NCI-H510A treated with DMSO at 0.1 percent for 48 hours (cell line): ENCODE measurements around the gene DDIT4.

Source experiments
- DNase-seq: peaks from one replicate; lab custom pipeline; 2025; lab: John Stamatoyannopoulos, UW

DDIT4 gene

DNA sequence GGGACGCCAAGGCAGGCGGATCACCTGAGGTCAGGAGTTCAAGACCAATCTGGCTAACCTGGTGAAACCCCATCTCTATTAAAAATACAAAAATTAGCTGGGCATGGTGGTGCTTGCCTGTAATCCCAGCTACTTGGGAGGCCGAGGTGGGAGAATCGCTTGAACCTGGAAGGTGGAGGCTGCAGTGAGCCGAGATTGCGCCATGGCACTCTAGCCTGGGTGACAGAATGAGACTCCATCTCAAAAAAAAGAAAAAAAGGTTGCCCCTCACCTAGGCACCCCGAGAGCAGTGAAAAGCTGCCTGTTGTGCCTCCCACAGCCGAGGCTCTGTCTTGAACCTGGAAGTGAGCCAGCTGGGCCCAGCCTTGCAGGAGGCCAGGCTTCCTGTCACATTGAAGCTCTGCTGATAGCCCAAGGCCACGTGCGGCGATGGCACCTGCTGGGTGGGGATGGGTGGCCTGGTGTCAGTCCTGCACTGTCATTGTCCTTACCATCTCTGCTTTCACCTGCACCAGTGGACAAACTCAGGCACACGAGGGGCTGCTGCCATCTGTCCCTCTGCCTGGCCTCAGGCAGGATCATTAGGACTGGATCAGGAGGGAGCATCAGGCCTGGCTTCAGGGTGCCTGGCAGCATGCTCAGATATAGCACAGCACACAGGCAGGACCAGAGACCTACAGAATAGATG, 43.2 kb downstream of the DDIT4 start:
- DNase-seq, result no peak

DNA sequence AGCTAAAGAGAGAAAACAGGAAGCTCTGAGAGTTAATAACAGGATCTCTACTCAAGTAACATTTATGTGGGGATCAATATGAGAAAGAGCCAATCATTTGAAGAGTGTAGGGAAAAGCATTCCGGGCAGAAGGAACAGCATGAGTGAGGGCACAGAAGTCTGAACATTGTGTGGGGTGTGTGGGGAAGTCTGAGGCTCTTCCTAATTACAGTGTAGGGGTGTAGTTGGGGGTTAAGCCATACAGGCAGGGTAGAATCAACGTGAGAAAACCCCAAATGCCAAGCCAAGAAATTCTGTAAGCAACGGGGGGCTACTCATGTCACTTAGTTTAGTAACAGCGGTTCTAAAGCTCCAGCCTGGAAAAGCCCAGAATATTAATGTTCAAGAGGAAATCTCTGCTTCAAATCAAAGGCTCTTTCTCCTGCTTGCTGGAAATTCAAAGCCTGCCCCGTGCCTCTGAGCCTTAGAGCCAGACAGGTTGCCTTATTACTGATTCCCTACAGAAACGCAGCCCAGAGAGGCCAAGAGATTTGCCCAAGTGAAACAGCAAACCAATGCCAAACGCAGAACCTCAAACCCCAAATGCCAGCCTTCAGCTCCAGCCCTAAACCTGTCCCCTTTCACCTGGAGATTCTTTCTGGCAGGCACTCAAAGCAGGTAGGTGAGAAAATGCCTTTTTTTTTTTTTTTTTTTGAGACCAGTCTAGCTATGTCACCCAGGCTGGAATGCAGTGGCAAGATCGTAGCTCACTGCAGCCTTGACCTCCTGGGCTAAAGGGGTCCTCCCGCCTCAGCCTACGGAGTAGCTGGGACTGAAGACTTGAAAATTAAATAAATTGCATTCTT, 44.9 kb downstream of the DDIT4 start:
- DNase-seq, result no peak

DNA sequence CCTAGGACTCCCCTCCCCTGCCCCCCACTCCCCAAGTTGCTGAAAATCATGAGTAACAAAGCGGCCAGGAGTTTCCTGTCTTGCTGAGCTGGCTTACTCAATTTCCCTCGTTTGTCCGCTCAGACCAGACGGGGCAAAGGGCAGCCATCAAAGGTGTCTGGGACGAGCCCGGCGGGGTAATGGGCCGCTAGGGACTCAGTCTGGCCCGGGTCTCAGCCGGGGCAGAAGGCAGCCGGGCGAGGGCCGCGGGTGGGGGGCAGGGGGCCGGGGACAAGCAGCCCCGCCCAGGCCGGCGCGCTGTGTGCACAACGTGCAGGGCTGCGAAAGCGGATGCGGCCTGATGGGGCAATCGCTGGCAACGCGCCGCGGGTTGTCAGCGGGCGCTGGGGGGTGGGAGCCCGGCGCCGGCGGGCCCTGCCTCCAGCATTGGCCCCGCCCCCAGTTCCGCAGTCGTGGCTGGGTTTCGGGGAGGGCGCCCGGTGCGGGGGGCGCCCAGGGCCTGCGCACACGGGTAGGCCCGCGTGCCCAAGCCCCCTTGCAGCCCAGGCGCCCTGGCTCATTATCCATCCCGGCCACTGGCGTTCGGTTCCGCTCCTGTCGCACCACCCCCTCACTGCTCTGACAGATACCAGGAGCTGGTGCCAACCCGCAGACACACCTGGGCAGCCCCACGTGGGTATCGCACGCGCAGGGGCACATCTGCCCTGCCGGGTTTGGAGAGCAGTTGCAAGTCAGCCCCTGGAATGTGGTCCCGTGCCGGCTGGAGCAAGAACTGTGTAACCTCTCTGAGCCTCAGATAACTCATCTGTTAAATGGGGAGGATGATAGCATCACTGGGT, 45.9 kb downstream of the DDIT4 start:
- peak; percentile 79 for DNase-seq

DNA sequence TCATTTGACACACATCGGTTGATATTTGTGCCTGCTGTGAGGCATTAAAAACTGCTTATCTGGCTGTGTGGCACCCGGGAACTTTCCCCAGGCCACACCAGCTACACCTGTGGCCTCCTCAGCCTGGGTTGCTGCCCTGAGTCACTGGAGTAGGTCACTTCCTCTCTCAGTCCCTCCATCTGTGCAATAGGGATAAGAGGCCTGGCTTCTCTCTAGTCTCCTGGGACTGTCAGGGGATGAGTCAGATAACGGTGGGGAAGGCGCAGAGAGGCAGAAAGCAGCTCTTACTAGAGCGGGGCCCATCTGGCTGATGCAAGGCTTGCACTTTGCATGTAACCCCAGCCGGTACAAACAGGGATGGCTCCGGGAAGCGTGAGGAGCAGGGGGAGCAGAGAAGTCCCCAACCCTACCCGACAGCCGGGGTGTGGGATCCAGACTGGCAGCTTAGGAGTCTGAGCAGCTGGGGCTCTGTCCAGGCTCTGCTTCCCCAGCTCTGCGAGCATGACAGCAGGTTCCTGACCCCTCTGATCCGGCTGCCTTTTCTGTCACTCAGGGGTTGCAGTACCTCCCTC, 47.0 kb downstream of the DDIT4 start:
- DNase-seq, result peak; percentile 64

DNA sequence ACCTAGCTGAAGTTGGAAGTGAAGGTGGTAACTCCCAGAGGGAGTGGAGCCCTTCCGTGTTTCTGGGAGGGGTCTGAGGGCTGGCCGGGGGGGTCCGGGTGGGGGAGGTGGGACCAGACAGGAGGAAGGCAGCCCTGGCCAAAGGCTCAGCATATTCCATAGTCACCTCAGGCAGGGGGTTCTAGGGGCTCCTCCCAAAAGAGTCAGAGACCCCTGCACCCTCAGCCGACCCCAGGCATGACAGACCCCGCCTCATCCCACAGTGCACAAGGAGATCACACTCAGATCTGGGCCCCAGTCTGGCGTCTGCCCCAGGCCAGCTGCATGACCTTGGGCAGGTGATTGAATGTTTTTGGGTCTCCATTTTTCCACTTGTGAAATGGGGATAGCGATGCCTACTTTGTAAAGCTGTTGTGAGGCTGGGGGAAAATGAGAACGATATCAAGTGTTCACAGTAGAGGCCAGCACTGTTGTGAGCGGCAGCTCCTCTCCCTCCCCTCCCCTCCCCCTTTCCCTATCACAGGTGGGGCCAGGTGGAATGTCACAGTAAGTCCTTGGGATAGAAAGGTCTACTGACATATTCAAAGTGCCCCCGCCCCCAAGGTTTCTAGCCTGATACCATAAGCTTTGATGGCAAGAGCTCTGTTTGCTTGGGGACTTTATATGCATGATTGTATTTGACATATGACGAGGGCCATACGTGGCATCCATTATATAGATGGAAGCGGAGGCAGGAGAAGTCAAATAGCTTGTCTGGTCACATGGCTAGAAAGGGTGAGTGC, 47.7 kb downstream of the DDIT4 start:
- DNase-seq, result peak; percentile 22

DNA sequence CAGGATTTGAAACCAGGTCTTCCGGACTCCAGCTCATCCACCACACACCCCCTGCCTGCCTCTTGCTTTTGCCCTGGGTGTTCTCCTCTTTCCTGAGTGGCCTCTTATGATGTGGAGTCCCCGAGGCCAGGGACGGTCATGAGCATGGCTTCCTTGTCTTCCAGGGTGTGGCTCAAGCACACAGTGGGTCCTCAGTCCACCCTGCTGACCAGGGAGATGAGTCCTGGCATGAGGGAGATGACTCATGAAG, 48.2 kb downstream of the DDIT4 start:
- DNase-seq, result no peak

DNA sequence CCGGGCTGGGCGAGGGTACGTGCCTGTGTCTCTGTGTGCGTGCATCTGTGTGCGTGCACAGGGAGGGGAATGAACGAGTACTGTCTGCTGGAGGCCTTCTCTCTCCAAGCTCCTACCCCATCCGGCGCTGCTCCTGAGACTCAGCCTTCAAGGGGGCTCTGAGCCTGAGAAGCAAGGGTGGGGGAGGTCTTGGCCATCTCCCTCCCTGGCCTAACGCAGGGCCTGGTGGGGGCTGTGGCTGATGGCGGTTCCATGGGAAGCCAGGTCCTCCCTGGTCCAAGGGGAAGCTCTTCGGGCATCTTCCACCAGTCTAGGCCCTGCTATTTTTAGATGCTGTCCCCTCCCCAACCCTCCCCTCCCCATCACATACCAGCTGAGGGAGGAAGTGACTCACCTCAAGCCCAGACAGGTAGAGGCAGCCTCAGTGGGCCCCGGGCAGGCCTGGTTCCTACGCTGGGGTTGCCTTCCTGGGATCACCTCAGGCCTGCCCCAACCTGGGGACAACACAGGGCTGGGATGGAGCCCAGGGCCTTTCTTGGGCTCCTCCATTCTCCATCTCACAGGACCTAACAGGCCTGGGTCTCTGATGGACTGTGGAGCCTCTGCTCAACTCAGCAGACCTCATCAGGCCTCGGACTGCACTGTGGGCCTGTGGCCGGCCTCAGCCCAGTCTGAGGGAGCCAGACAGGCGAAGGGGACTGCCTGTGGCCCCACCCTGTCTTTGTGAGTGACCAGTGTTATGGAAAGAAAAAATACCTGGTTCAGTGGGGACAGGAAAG, 48.7 kb downstream of the DDIT4 start:
- DNase-seq, result no peak

DNA sequence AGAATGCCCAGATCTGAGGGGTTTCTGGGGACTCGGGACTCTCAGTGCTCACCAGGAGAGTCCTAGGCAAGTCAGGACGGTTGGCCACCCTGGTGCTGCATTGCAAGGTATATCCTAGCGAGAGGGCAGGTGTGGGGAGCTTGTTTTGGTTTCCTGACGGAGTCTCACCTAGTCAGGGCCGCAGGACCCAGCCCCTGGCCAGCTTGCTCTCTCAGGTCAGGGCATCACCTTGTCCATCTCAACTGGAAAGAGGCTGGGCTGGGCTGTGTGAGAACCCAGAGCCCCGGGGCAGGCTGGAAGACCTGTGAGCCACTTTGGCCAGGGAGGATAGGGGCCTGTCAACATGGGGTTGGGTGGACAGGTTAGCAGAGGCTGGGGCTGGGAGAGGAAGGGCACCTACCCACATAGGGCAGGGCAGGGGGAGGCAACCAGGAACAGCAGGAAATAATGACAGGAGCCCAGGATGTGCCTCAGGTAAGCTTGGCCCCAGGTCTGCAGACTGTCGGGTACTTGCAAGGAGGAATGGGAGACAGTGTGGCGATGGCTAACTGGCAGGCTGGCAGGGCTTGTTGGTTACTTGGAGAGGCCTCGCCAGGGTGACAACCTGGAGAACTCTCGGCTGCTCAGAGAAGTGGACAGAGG, 49.5 kb downstream of the DDIT4 start:
- no peak for DNase-seq

DNA sequence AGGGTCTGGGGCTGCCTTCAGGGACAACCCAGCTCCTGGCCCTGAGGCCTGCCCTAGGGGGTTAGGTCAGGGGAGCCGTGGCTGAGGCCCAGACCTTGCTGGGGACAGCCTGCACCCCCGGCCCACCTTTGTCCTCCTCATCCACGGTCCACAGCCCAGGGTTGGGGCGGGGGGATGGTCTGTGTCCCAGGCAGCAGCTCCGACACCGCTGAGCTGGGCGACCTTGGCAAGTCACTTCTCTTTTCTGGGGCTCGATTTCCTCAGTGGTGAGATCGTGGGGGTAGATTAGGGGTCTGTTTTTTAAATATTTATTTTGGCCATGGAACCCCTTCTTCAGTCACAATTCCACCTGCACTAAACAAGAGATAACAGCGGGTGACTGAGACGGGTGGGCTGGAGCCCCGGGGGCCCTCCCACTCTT, 50.1 kb downstream of the DDIT4 start:
- DNase-seq, result no peak
